ENCODE measurements around the gene NTRK2.

DNA sequence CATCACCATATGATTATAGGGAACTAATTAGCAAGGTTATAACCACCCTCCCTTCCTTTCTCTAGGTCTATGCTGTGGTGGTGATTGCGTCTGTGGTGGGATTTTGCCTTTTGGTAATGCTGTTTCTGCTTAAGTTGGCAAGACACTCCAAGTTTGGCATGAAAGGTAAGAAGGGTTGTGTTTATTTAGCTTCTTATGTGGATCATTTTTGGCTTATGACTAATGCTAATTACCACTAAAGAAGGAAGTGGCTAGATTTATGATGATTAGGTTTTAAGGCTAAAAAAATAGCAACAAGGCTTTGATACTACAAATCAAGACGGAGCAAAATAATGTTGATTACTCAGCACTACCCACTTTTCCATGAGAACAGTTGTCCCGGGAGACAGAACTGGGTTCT lies 82.4 kb downstream of the NTRK2 start:
- TF ChIP-seq, protein P1, sequence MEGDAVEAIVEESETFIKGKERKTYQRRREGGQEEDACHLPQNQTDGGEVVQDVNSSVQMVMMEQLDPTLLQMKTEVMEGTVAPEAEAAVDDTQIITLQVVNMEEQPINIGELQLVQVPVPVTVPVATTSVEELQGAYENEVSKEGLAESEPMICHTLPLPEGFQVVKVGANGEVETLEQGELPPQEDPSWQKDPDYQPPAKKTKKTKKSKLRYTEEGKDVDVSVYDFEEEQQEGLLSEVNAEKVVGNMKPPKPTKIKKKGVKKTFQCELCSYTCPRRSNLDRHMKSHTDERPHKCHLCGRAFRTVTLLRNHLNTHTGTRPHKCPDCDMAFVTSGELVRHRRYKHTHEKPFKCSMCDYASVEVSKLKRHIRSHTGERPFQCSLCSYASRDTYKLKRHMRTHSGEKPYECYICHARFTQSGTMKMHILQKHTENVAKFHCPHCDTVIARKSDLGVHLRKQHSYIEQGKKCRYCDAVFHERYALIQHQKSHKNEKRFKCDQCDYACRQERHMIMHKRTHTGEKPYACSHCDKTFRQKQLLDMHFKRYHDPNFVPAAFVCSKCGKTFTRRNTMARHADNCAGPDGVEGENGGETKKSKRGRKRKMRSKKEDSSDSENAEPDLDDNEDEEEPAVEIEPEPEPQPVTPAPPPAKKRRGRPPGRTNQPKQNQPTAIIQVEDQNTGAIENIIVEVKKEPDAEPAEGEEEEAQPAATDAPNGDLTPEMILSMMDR (conservative IDR thresholded peaks at IDR 0.05; ENCODE audit: low read depth, low read length) = no peak
- no peak for TF ChIP-seq EZH2 (IDR thresholded peaks at IDR 0.05; ENCODE audit: borderline replicate concordance, low read depth, low read length, poor library complexity, severe bottlenecking)

All from A673 (cell line).